ENCODE results near the gene AMH.
A peak's percentile ranks its signal among the peaks of the same experiment; 100 is the strongest.

Gene AMH

DNA sequence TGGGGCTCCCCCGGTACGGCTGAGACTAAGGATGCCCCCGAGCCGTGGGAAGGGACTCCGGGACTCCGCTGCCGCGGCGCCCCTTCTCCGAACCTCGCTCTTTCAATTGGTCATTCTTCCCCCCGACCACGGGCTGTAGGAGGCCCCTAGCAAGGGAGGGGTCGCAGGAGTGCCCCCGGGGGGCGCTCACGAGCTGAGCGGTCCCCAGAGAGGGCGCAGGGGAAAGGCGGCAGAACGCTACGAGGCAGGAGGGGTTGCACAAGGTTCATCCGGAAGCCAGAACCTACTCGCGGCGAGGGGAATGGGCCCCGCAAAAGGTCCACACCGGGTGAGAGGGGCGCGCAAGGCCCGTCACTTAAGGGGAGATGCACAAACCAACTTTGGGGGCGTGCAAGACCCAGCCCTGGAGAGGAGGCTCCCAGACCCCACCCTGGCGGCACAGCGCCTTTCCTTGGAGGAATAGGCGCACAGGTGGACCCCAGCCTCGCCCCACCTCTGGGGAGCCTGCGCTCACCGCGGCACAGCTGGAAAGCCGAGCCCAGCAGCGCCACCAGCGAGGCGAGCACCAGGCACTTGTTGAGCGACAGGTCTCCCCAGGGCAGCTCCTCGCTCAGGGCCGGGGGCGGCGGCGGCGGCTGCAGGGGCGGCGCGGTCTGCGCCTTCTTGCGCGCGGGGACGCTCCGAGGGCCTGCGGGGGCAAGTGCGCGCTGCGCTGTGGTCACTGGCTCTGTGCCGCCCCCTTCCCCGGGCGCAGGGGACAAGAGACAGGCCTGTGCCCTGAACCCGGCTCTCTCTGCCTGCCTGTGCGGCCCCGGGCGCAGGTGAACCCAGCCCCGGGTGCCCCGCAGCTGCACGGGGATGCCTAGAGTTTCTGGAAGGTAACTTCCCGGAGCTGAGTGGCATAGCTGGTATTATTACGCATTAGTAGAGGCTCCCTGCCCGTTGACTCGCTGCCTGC, 4.3 kb downstream of the AMH start:
- WGBS (ENCODE audit: insufficient coverage): 12% methylated on average over 76 of the region's 77 CpGs
- peak; percentile 46 to 71 (median 68) for DNase-seq
- ChIA-PET CTCF (interaction anchor here (0.9 to 7.5 kb wide), 9 partner anchors 10 to 102 kb away, joined by 3 to 52 read pairs (median 5); partner anchors contain the start of gene AP3D1), POLR2A (interaction anchor here (0.7 to 1.1 kb wide), 4 partner anchors 16 to 24 kb away, joined by 3 to 5 read pairs (median 4); no protein-coding TSS in a partner anchor)
- Histone ChIP-seq H3K4me1 (ENCODE audit: control extremely low read depth in 1 of 4, control insufficient read depth in 4 of 4, insufficient read depth in 4 of 4, low read length in 3 of 4) (peaks cover 0 to 49% (median 39%) of the 10 kb centered on the region in 4 experiments), H3K27me3 (replicated peaks in 2 of 5; ENCODE audit: control insufficient read depth in 4 of 5, insufficient read depth in 5 of 5, low read length in 4 of 5) (peaks cover 0 to 53% (median 7%) of the 10 kb centered on the region in 5 experiments), H3K9me3 (ENCODE audit: control extremely low read depth in 1 of 5, control insufficient read depth in 4 of 5, insufficient read depth in 2 of 5, low read depth in 1 of 5, low read length in 4 of 5) (no peaks in the 10 kb centered on the region), H3K36me3 (ENCODE audit: control insufficient read depth in 4 of 4, insufficient read depth in 4 of 4, low read length in 3 of 4) (peaks cover 0 to 12% (median 5%) of the 10 kb centered on the region in 4 experiments), H3K4me3 (ENCODE audit: control insufficient read depth in 1 of 7, extremely low read depth in 1 of 7, insufficient read depth in 4 of 7, low read depth in 2 of 7, low read length in 6 of 7) (peak overlapping the region in 6 of 7 experiments; percentile 38 to 73 (median 59)), H3K27ac (ENCODE audit: insufficient read depth in 1 of 2, low read depth in 1 of 2, low read length in 2 of 2, poor library complexity in 1 of 2, severe bottlenecking in 2 of 2) (no peak overlapping the region)

DNA sequence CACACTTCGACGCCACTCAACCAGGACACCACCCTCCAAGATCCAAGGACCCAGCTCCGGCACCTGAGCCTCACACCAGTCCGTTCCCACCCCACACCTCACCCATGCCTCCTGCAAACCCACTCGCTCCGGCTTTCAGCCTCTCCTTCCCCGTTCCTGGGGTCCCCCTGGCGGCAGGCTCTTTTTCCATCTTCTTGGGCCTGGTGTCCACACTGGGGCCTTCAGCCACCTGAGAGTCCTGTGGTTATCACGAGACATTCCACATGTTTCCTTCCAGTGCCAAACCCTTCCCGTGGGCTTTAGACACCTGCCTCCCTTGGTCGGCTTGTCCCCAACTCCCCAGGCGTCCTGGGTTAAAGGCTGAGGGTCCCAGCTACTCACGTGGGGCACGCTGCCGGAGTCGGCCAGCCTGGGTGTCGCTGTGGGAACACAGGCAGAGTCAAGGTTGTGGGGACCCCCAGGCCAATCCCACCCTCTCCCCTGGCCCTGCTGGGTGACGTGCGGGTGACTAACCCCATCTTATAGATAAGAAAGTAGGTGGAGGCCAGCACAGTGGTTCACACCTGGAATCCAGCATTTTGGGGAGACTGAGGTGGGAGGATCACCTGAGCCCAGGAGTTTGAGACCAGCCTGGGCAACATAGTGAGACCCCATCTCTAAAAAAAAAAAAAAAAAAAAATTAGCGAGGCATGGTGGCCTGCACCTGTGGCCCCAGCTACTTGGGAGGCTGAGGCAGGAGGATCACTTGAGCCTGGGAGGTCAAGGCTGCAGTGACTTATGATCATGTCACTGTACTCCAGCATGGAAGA, 5.1 kb downstream of the AMH start:
- ChIA-PET POLR2A (interaction anchor here (0.7 to 1.0 kb wide), 3 partner anchors 17 to 55 kb away, joined by 3 to 4 read pairs (median 4); no protein-coding TSS in a partner anchor), CTCF (interaction anchor here (0.9 to 7.5 kb wide), 6 partner anchors 9 to 326 kb away, joined by 3 to 52 read pairs (median 6); no protein-coding TSS in a partner anchor)
- no peak for DNase-seq
- H3K9me3 ChIP-seq (ENCODE audit: control extremely low read depth in 1 of 5, control insufficient read depth in 4 of 5, insufficient read depth in 2 of 5, low read depth in 1 of 5, low read length in 4 of 5): no peaks in the 10 kb centered on the region
- WGBS (ENCODE audit: insufficient coverage): 84% methylated on average over 12 of the region's 20 CpGs
- H3K27me3 ChIP-seq (replicated peaks in 2 of 5; ENCODE audit: control insufficient read depth in 4 of 5, insufficient read depth in 5 of 5, low read length in 4 of 5): peaks cover 0 to 48% (median 7%) of the 10 kb centered on the region in 5 experiments
- H3K4me1 ChIP-seq (ENCODE audit: control extremely low read depth in 1 of 4, control insufficient read depth in 4 of 4, insufficient read depth in 4 of 4, low read length in 3 of 4): peaks cover 0 to 52% (median 40%) of the 10 kb centered on the region in 4 experiments
- H3K4me3 ChIP-seq (ENCODE audit: control insufficient read depth in 1 of 7, extremely low read depth in 1 of 7, insufficient read depth in 4 of 7, low read depth in 2 of 7, low read length in 6 of 7): peak overlapping the region in 2 of 7 experiments; percentile 70 to 73
- peaks cover 0 to 3% (median under 1%) of the 10 kb centered on the region in 4 experiments for H3K36me3 ChIP-seq (ENCODE audit: control insufficient read depth in 4 of 4, insufficient read depth in 4 of 4, low read length in 3 of 4)
- no peak overlapping the region for H3K27ac ChIP-seq (ENCODE audit: insufficient read depth in 1 of 2, low read depth in 1 of 2, low read length in 2 of 2, poor library complexity in 1 of 2, severe bottlenecking in 2 of 2)

DNA sequence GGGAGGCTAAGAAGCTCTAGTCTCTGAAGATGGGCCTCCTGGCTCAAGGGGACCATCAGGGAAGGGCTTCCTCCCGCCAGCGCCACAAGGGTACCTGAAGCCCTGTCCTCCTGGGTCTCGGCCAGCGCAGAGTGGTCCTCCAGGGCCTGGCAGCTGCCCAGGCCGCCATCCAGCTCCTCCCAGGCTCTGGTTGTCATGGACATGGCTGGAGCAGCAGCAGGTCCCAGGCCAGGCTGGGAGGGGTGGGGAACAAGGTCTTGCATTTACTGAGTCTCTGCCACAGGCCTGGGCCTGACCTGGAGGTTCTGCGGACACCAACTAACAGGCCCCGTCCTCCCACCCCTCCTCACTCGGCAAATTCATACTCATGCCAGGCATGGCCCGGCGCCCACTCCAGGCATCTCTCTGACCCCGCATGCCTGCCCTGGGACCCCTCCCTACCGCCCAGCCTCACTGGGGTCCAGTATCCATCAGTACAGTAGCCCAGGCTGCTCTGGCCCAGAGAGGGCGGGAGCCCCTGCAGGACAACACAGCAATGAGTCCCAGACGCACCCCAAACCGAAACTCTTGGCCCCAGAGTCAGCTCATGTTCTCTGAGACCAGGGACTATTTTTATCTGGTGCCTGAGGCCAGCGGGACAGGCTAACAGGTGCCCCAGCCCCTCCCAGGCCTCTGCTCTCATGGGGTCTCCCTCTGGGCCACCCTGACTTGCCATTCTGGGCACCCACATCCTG, 6.2 kb downstream of the AMH start:
- Histone ChIP-seq H3K36me3 (ENCODE audit: control insufficient read depth in 4 of 4, insufficient read depth in 4 of 4, low read length in 3 of 4) (no peaks in the 10 kb centered on the region), H3K4me1 (ENCODE audit: control extremely low read depth in 1 of 4, control insufficient read depth in 4 of 4, insufficient read depth in 4 of 4, low read length in 3 of 4) (peaks cover 0 to 45% (median 38%) of the 10 kb centered on the region in 4 experiments), H3K4me3 (ENCODE audit: control insufficient read depth in 1 of 7, extremely low read depth in 1 of 7, insufficient read depth in 4 of 7, low read depth in 2 of 7, low read length in 6 of 7) (no peak overlapping the region), H3K27me3 (replicated peaks in 2 of 5; ENCODE audit: control insufficient read depth in 4 of 5, insufficient read depth in 5 of 5, low read length in 4 of 5) (peaks cover 0 to 38% (median 7%) of the 10 kb centered on the region in 5 experiments), H3K9me3 (ENCODE audit: control extremely low read depth in 1 of 5, control insufficient read depth in 4 of 5, insufficient read depth in 2 of 5, low read depth in 1 of 5, low read length in 4 of 5) (no peaks in the 10 kb centered on the region), H3K27ac (ENCODE audit: insufficient read depth in 1 of 2, low read depth in 1 of 2, low read length in 2 of 2, poor library complexity in 1 of 2, severe bottlenecking in 2 of 2) (no peak overlapping the region)
- ChIA-PET POLR2A (interaction anchor here (0.7 kb wide), 1 partner anchor 56 kb away, joined by 4 read pairs; no protein-coding TSS in a partner anchor), CTCF (interaction anchor here (0.8 to 1.8 kb wide), 3 partner anchors 8 to 327 kb away, joined by 3 to 7 read pairs (median 3); no protein-coding TSS in a partner anchor)
- DNase-seq: no peak
- over 99% methylated on average over 13 of the region's 16 CpGs for WGBS (ENCODE audit: insufficient coverage)

DNA sequence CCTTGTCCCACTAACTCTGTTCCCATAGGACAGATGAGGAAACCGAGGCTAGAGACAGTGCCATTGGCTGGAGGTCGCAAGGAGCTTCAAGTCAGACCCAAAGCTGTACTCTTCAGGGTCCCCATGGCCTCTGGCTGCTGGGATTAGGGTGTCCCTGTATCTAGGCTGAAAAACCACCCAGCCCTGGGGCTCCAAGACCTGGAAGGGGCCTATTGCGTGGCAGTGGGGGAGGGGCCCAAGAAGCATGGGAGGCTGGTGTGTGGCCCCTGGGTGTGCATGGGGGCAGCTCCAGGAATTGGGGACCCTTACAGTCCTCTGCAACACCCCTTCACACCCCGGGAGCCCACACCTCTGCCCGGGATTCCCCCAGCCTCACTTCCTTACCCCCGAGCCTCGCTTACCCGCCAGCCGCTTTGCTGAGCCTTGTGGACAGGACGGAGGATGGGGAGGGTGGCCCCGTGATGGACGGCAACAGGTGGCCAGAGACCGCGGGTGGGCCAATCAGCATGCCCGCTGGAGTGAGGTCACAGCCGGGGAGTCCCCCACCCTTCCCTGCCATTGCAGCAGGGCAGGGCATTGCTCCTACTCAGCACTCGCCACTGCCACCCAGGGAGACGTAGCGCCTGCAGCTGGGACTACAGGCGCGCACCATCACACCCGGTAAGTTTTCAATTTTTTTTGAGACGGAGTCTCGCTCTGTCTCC, 7.0 kb downstream of the AMH start, which contains the start of gene JSRP1:
Gene JSRP1, minus strand, starts transcription at position 436 of the 704 bp plus-strand sequence. CDS start 1,103 bp downstream, outside the sequence.
- peaks cover 0 to 37% (median 31%) of the 10 kb centered on the region in 4 experiments for H3K4me1 ChIP-seq (ENCODE audit: control extremely low read depth in 1 of 4, control insufficient read depth in 4 of 4, insufficient read depth in 4 of 4, low read length in 3 of 4)
- H3K27me3 ChIP-seq (replicated peaks in 2 of 5; ENCODE audit: control insufficient read depth in 4 of 5, insufficient read depth in 5 of 5, low read length in 4 of 5): peaks cover 0 to 30% (median 7%) of the 10 kb centered on the region in 5 experiments
- CTCF ChIA-PET: interaction anchor here (0.8 to 1.2 kb wide), 2 partner anchors 11 to 78 kb away, joined by 3 read pairs; no protein-coding TSS in a partner anchor
- no peaks in the 10 kb centered on the region for H3K9me3 ChIP-seq (ENCODE audit: control extremely low read depth in 1 of 5, control insufficient read depth in 4 of 5, insufficient read depth in 2 of 5, low read depth in 1 of 5, low read length in 4 of 5)
- H3K4me3 ChIP-seq (ENCODE audit: control insufficient read depth in 1 of 7, extremely low read depth in 1 of 7, insufficient read depth in 4 of 7, low read depth in 2 of 7, low read length in 6 of 7): no peak within 1 kb of the TSS
- no peaks in the 10 kb centered on the region for H3K36me3 ChIP-seq (ENCODE audit: control insufficient read depth in 4 of 4, insufficient read depth in 4 of 4, low read length in 3 of 4)
- WGBS (ENCODE audit: insufficient coverage): 93% methylated on average over 22 of the region's 24 CpGs
- DNase-seq: peak in 2 of 3 donors; percentile 83 to 84
- H3K27ac ChIP-seq (ENCODE audit: insufficient read depth in 1 of 2, low read depth in 1 of 2, low read length in 2 of 2, poor library complexity in 1 of 2, severe bottlenecking in 2 of 2): no peak within 1 kb of the TSS
- POLR2A ChIA-PET: no interaction called here

DNA sequence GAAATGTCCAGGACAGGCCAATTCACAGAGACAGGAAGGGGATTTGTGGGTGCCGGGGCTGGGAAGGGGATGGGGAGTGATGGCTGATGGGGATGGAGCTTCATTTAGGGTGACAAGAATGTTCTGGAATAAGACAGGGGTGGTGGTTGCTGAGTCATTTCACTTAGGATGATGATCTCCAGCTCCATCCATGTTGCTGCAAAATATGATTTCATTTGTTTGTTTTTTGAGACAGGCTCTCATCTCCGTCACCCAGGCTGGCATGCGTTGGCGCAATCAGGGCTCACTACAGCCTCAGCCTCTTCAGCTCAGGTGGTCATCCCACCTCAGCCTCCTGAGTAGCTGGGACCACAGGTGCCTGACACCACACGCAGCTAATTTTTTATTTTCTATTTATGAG, 10.2 kb downstream of the AMH start:
- ChIA-PET POLR2A (no interaction called here), CTCF (interaction anchor here (1.1 to 3.4 kb wide), 4 partner anchors 12 to 21 kb away, joined by 4 to 13 read pairs (median 5); no protein-coding TSS in a partner anchor)
- no peak overlapping the region for H3K4me3 ChIP-seq (ENCODE audit: control insufficient read depth in 1 of 7, extremely low read depth in 1 of 7, insufficient read depth in 4 of 7, low read depth in 2 of 7, low read length in 6 of 7)
- H3K27ac ChIP-seq (ENCODE audit: insufficient read depth in 1 of 2, low read depth in 1 of 2, low read length in 2 of 2, poor library complexity in 1 of 2, severe bottlenecking in 2 of 2): no peak overlapping the region
- WGBS (ENCODE audit: insufficient coverage): 98% methylated on average over 5 of the region's 5 CpGs
- H3K4me1 ChIP-seq (ENCODE audit: control extremely low read depth in 1 of 4, control insufficient read depth in 4 of 4, insufficient read depth in 4 of 4, low read length in 3 of 4): peaks cover 0 to 23% (median 16%) of the 10 kb centered on the region in 4 experiments
- H3K9me3 ChIP-seq (ENCODE audit: control extremely low read depth in 1 of 5, control insufficient read depth in 4 of 5, insufficient read depth in 2 of 5, low read depth in 1 of 5, low read length in 4 of 5): no peaks in the 10 kb centered on the region
- no peaks in the 10 kb centered on the region for H3K27me3 ChIP-seq (replicated peaks in 2 of 5; ENCODE audit: control insufficient read depth in 4 of 5, insufficient read depth in 5 of 5, low read length in 4 of 5)
- H3K36me3 ChIP-seq (ENCODE audit: control insufficient read depth in 4 of 4, insufficient read depth in 4 of 4, low read length in 3 of 4): no peaks in the 10 kb centered on the region
- DNase-seq: no peak

Measured in common myeloid progenitor, CD34-positive (primary cell).